Measurements from ENCODE around the gene ZNF672. TPM values are rescaled to one million over a fixed set of nuclear protein-coding genes. Genes with fewer than 3 reads are reported as not detected.

The ZNF672 gene
- total and polyA plus RNA-seq, 2 experiments from 2014 or later, result 10.3 to 39.7 TPM

DNA sequence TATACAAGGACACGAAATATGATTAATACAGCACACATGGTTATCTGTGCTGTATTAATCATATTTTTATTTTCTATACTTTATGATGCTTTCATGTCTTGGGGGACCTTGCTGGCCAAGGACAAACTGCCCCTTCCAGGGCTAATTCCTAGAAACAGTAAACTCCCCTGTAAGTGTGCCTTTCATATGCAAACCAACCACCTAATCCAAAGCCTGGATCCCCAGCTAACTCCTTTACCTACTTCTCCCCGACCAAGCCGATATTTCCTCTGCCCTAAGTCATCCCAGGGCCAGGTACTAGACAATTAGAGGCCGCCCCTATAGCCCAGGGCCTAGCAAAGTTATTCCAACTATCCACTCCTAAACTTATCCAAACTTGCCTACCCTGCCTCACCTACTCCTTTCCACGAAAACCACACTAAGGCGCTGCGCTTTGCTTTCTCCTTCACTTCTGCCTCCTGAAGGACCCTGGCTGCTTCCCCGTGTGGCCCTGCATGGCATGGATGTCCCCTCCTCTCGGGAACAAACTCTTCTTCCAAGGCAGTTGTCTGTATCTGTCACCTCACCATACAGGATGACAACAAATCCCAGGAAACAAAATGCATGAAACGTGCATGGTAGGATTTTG lies 22.5 kb upstream of the ZNF672 start:
- Histone ChIP-seq H3K79me2 (replicated peaks; ENCODE audit: insufficient read depth) (peaks cover 23% of the 10 kb centered on the region), H3K4me2 (0 out of 2 replicates have a peak overlapping the region, but pooled peaks have one; percentile 38), H3K27me3 (ENCODE audit: insufficient read depth) (no peaks in the 10 kb centered on the region), H3K4me1 (ENCODE audit: insufficient read depth) (0 out of 2 replicates have a peak, but pooled peaks cover 5% of the 10 kb centered on the region), H3F3A (replicated peaks; ENCODE audit: low read depth) (no peaks in the 10 kb centered on the region), H3K27ac (ENCODE audit: low read depth) (no peak overlapping the region), H4K20me1 (replicated peaks; ENCODE audit: insufficient read depth) (peaks cover 1% of the 10 kb centered on the region), H3K36me3 (ENCODE audit: insufficient read depth) (peaks cover 6% of the 10 kb centered on the region; the same call in 1 of the 2 replicates), H3K4me3 (no peak overlapping the region), H2AFZ (no peak overlapping the region), H3K9me2 (ENCODE audit: insufficient read depth) (no peaks in the 10 kb centered on the region)
- Mint-ChIP-seq H3K4me3 (no peak overlapping the region; the same call in 2 of the 3 replicates), H3K36me3 (ENCODE audit: low read depth) (peaks cover 64% of the 10 kb centered on the region), H3K4me1 (peaks cover 32% of the 10 kb centered on the region), H3K9me3 (no peaks in the 10 kb centered on the region; the same call in 2 of the 3 replicates), H3K27me3 (ENCODE audit: insufficient read depth, low read depth, poor library complexity) (peaks cover 7% of the 10 kb centered on the region), H3K27ac (peak overlapping the region; percentile 44; the same call in 1 of the 2 replicates)
- DNase-seq (ENCODE audit: low spot score) (no peak), ATAC-seq (peak; percentile 20)
- TF ChIP-seq ZNF331 (CRISPR knock-in tag; IDR thresholded peaks at IDR 0.05; ENCODE audit: low read depth) (no peak), ZNF114 (CRISPR knock-in tag; IDR thresholded peaks at IDR 0.05) (no peak), CREB1 (CRISPR knock-in tag; IDR thresholded peaks at IDR 0.05; ENCODE audit: low read depth) (no peak), ETS1 (IDR thresholded peaks at IDR 0.05) (no peak), STAT1 (IDR thresholded peaks at IDR 0.05; ENCODE audit: unreplicated experiment) (no peak), EZH2phosphoT487 (IDR thresholded peaks at IDR 0.05; ENCODE audit: unreplicated experiment) (no peak), EZH2 (IDR thresholded peaks at IDR 0.05; ENCODE audit: low read depth, unreplicated experiment) (no peak), NANOG (IDR thresholded peaks at IDR 0.05; ENCODE audit: borderline replicate concordance) (no peak)
- TF ChIP-seq, protein P1, sequence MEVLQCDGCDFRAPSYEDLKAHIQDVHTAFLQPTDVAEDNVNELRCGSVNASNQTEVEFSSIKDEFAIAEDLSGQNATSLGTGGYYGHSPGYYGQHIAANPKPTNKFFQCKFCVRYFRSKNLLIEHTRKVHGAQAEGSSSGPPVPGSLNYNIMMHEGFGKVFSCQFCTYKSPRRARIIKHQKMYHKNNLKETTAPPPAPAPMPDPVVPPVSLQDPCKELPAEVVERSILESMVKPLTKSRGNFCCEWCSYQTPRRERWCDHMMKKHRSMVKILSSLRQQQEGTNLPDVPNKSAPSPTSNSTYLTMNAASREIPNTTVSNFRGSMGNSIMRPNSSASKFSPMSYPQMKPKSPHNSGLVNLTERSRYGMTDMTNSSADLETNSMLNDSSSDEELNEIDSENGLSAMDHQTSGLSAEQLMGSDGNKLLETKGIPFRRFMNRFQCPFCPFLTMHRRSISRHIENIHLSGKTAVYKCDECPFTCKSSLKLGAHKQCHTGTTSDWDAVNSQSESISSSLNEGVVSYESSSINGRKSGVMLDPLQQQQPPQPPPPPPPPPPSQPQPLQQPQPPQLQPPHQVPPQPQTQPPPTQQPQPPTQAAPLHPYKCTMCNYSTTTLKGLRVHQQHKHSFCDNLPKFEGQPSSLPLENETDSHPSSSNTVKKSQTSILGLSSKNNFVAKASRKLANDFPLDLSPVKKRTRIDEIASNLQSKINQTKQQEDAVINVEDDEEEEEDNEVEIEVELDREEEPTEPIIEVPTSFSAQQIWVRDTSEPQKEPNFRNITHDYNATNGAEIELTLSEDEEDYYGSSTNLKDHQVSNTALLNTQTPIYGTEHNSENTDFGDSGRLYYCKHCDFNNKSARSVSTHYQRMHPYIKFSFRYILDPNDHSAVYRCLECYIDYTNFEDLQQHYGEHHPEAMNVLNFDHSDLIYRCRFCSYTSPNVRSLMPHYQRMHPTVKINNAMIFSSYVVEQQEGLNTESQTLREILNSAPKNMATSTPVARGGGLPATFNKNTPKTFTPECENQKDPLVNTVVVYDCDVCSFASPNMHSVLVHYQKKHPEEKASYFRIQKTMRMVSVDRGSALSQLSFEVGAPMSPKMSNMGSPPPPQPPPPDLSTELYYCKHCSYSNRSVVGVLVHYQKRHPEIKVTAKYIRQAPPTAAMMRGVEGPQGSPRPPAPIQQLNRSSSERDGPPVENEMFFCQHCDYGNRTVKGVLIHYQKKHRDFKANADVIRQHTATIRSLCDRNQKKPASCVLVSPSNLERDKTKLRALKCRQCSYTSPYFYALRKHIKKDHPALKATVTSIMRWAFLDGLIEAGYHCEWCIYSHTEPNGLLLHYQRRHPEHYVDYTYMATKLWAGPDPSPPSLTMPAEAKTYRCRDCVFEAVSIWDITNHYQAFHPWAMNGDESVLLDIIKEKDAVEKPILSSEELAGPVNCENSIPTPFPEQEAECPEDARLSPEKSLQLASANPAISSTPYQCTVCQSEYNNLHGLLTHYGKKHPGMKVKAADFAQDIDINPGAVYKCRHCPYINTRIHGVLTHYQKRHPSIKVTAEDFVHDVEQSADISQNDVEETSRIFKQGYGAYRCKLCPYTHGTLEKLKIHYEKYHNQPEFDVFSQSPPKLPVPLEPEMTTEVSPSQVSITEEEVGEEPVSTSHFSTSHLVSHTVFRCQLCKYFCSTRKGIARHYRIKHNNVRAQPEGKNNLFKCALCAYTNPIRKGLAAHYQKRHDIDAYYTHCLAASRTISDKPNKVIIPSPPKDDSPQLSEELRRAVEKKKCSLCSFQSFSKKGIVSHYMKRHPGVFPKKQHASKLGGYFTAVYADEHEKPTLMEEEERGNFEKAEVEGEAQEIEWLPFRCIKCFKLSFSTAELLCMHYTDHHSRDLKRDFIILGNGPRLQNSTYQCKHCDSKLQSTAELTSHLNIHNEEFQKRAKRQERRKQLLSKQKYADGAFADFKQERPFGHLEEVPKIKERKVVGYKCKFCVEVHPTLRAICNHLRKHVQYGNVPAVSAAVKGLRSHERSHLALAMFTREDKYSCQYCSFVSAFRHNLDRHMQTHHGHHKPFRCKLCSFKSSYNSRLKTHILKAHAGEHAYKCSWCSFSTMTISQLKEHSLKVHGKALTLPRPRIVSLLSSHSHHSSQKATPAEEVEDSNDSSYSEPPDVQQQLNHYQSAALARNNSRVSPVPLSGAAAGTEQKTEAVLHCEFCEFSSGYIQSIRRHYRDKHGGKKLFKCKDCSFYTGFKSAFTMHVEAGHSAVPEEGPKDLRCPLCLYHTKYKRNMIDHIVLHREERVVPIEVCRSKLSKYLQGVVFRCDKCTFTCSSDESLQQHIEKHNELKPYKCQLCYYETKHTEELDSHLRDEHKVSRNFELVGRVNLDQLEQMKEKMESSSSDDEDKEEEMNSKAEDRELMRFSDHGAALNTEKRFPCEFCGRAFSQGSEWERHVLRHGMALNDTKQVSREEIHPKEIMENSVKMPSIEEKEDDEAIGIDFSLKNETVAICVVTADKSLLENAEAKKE (CRISPR knock-in tag; IDR thresholded peaks at IDR 0.05), result no peak
